AG20443 (cell line): Measurements from ENCODE around the gene MBP.

Source experiments
- DNase-seq: peaks from one replicate; pipeline ENCODE4 v3.0.0; 2012; ENCODE audit warnings: low spot score, mixed read lengths

Gene MBP

GRCh38 chr18:77114415-77115191 lies 18.0 kb downstream of the MBP start:
- peak; percentile 93 for DNase-seq

GRCh38 chr18:77114152-77114414 lies 18.5 kb downstream of the MBP start:
- DNase-seq: no peak

GRCh38 chr18:77113361-77114151 lies 19.0 kb downstream of the MBP start:
- DNase-seq: no peak

- no peak for DNase-seq
Observed at GRCh38 chr18:77112747-77113092, 19.9 kb downstream of the MBP start.

- DNase-seq: no peak
Observed at GRCh38 chr18:77111951-77112746, 20.4 kb downstream of the MBP start.

- DNase-seq: no peak
Observed at GRCh38 chr18:77111449-77111848, 21.1 kb downstream of the MBP start.

GRCh38 chr18:77110936-77111335 lies 21.6 kb downstream of the MBP start:
- no peak for DNase-seq

GRCh38 chr18:77110400-77110799 lies 22.2 kb downstream of the MBP start:
- no peak for DNase-seq

- no peak for DNase-seq
Observed at GRCh38 chr18:77109648-77110019, 22.9 kb downstream of the MBP start.

GRCh38 chr18:77108821-77109647 lies 23.5 kb downstream of the MBP start:
- DNase-seq: no peak

GRCh38 chr18:77108001-77108692 lies 24.4 kb downstream of the MBP start:
- peak; percentile 90 for DNase-seq

- no peak for DNase-seq
Observed at GRCh38 chr18:77107292-77107691, 25.3 kb downstream of the MBP start.

GRCh38 chr18:77106331-77106730 lies 26.3 kb downstream of the MBP start:
- DNase-seq: no peak

GRCh38 chr18:77105680-77106079 lies 26.9 kb downstream of the MBP start:
- no peak for DNase-seq

GRCh38 chr18:77105028-77105427 lies 27.6 kb downstream of the MBP start:
- DNase-seq: no peak

GRCh38 chr18:77103991-77104531 lies 28.5 kb downstream of the MBP start:
- no peak for DNase-seq

GRCh38 chr18:77103187-77103850 lies 29.3 kb downstream of the MBP start:
- DNase-seq: peak; percentile 49

GRCh38 chr18:77102259-77103040 lies 30.1 kb downstream of the MBP start:
- DNase-seq: peak; percentile 62

GRCh38 chr18:77101410-77102258 lies 30.9 kb downstream of the MBP start:
- DNase-seq: peak; percentile 88
